Endothelial cell of umbilical vein (primary cell): ENCODE data around the gene FLT4. TPM values are rescaled to one million over a fixed set of nuclear protein-coding genes. Genes with fewer than 3 reads are reported as not detected.

ENCODE experiments used
- BruUV-seq: library from RNA; stranded (reverse); fragments of 400-500 nt; replicated peaks from 2 replicates; lab custom pipeline; 2021; lab: Mats Ljungman, UMichigan
- CTCF ChIA-PET: fragments of 300-600, 350-600 bp; sonication (Branson Sonifier 250); formaldehyde crosslinking; loops from one replicate; lab custom pipeline; 2021; ENCODE audit warnings: antibody characterized with exemption, inconsistent platforms; lab: Charles Lee
- POLR2A ChIA-PET: fragments of 300-600, 350-600 bp; sonication (Branson Sonifier 250); formaldehyde crosslinking; loops from one replicate; lab custom pipeline; 2021; ENCODE audit warnings: antibody characterized with exemption, inconsistent platforms; lab: Charles Lee
- DNase-seq: peaks from one replicate; pipeline ENCODE4 v3.0.0-alpha.2; 2011; ENCODE audit warnings: low read depth, low spot score
- FAIRE-seq: peaks from 2 replicates; lab custom pipeline; 2011; peaks lifted over from hg19 to GRCh38; lab: Jason Lieb, UNC
- H2AFZ ChIP-seq: 2 replicates; pipeline ENCODE4 v1.6.0; 2012; ENCODE audit warnings: low read depth, low read length, control low read depth, inconsistent platforms
- H3K27ac ChIP-seq: 2 replicates; pipeline ENCODE4 v1.5.1; 2011; ENCODE audit warnings: low read depth, mild to moderate bottlenecking, control low read depth, low read length, moderate library complexity; ENCODE audit not compliant: insufficient read depth
- H3K27me3 ChIP-seq, 2 experiments: 2 replicates each; pipeline versions ENCODE4 v1.6.0 to v1.6.1; 2011; ENCODE audit warnings: low read length in 2 of 2, mixed read lengths in 1 of 2; ENCODE audit not compliant: control insufficient read depth in 2 of 2, insufficient read depth in 2 of 2
- H3K36me3 ChIP-seq, 2 experiments: 2 replicates in 1 of 2; 3 replicates in 1 of 2; pipeline ENCODE4 v1.5.1; 2011; ENCODE audit warnings: low read length in 2 of 2, mild to moderate bottlenecking in 1 of 2, moderate library complexity in 1 of 2; ENCODE audit not compliant: control insufficient read depth in 2 of 2, insufficient read depth in 2 of 2; ENCODE audit errors: extremely low read depth in 1 of 2
- H3K4me1 ChIP-seq: 3 replicates; pipeline ENCODE4 v1.5.1; 2011; ENCODE audit warnings: mild to moderate bottlenecking, low read length; ENCODE audit not compliant: control insufficient read depth, insufficient read depth; ENCODE audit errors: extremely low read depth
- H3K4me2 ChIP-seq: 2 replicates; pipeline ENCODE4 v1.6.1; 2011; ENCODE audit warnings: low read length, control low read depth, mixed read lengths; ENCODE audit not compliant: insufficient read depth
- H3K4me3 ChIP-seq, 3 experiments: fragments of 200-600 bp in 1 of 3; sonication (generic), shearing (Covaris generic) in 1 of 3; replicated peaks in 1 of 3; 2 replicates each; pipeline ENCODE4 v1.5.1; 2011 to 2016; ENCODE audit warnings: control low read depth in 3 of 3, low read length in 3 of 3, mild to moderate bottlenecking in 2 of 3, inconsistent platforms in 1 of 3, low read depth in 1 of 3, moderate library complexity in 1 of 3; ENCODE audit not compliant: insufficient read depth in 1 of 3
- H3K79me2 ChIP-seq: 2 replicates; pipeline ENCODE4 v1.6.0; 2012; ENCODE audit warnings: low read length, inconsistent platforms; ENCODE audit not compliant: control insufficient read depth, insufficient read depth
- H3K9ac ChIP-seq: replicated peaks from 2 replicates; pipeline ENCODE3; 2011; ENCODE audit warnings: low read length, control low read depth; ENCODE audit not compliant: insufficient read depth; ENCODE audit errors: extremely low read depth
- H3K9me1 ChIP-seq: replicated peaks from 3 replicates; pipeline ENCODE4 v1.6.0; 2011; ENCODE audit warnings: mild to moderate bottlenecking, low read length; ENCODE audit not compliant: control insufficient read depth, insufficient read depth; ENCODE audit errors: extremely low read depth
- H3K9me3 ChIP-seq: replicated peaks from 2 replicates; pipeline ENCODE4 v1.5.1; 2012; ENCODE audit warnings: low read length, inconsistent platforms; ENCODE audit not compliant: control insufficient read depth, insufficient read depth
- H4K20me1 ChIP-seq: replicated peaks from 2 replicates; pipeline ENCODE3; 2011; ENCODE audit warnings: mild to moderate bottlenecking, low read length; ENCODE audit not compliant: control insufficient read depth, insufficient read depth; ENCODE audit errors: extremely low read depth
- CTCF ChIP-seq, 2 donors: IDR thresholded peaks; 1 replicate in 1 of 2; 2 replicates in 1 of 2; pipeline ENCODE4 v1.5.1; 2011; ENCODE audit warnings: low read length in 2 of 2, mild to moderate bottlenecking in 2 of 2, moderate library complexity in 2 of 2, control low read depth in 1 of 2, inconsistent platforms in 1 of 2, low read depth in 1 of 2; ENCODE audit not compliant: insufficient read depth in 1 of 2; ENCODE audit errors: extremely low read depth in 1 of 2
- EZH2 ChIP-seq: IDR thresholded peaks from 2 replicates; pipeline ENCODE4 v1.6.1; 2012; ENCODE audit warnings: borderline replicate concordance, low read depth, mild to moderate bottlenecking, moderate library complexity, low read length, inconsistent platforms; ENCODE audit not compliant: severe bottlenecking
- FOS ChIP-seq: IDR thresholded peaks from 2 replicates; pipeline ENCODE4 v1.6.1; 2011; ENCODE audit warnings: mild to moderate bottlenecking, low read length, moderate library complexity, borderline replicate concordance; ENCODE audit not compliant: insufficient read depth
- JUN ChIP-seq: IDR thresholded peaks from 2 replicates; pipeline ENCODE4 v1.6.1; 2011; ENCODE audit warnings: borderline replicate concordance, low read depth; ENCODE audit not compliant: insufficient read length, insufficient read depth
- MYC ChIP-seq: IDR thresholded peaks from one replicate; pipeline ENCODE4 v1.6.1; 2011; ENCODE audit warnings: mild to moderate bottlenecking, low read depth, low read length
- POLR2A ChIP-seq: IDR thresholded peaks from 2 replicates; pipeline ENCODE4 v1.6.1; 2012; ENCODE audit warnings: low read depth, mild to moderate bottlenecking, control low read depth, low read length
- POLR2AphosphoS5 ChIP-seq: IDR thresholded peaks from 2 replicates; pipeline ENCODE4 v1.6.1; 2012; ENCODE audit warnings: low read depth, mild to moderate bottlenecking, control low read depth, low read length, moderate library complexity; ENCODE audit not compliant: insufficient read depth
- dilution Hi-C: fragments of 300-500 bp; cut with MboI; formaldehyde crosslinking; loops from one replicate; pipeline ENCODE4 v1.15.0; 2019; ENCODE audit warnings: low sequenced_read_pairs; ENCODE audit not compliant: extremely low pct_ligation_motif_present
- intact Hi-C: fragments of 100-400 bp; cut with micrococcal nuclease; formaldehyde crosslinking; loops from one replicate; pipeline ENCODE4 v1.10.0; 2022
- polyA plus RNA-seq, 4 experiments: library from polyadenylated mRNA; depleted of rRNA in 3 of 4; stranded (reverse) in 3 of 4; unstranded in 1 of 4; fragments of >200 nt; gene quantifications; 2 replicates each; pipeline versions ENCODE4 v1.2.1 to v1.2.3, GENCODE V29; 2011 to 2012; ENCODE audit warnings: missing spikeins in 1 of 4
- total RNA-seq: library from RNA; stranded (reverse); gene quantifications from 2 replicates; pipeline ENCODE4 v1.2.3, GENCODE V29; 2021
- TF ChIP-seq, protein P1 (sequence below): IDR thresholded peaks from 2 replicates; pipeline ENCODE4 v1.6.1; 2011; ENCODE audit not compliant: insufficient read depth, insufficient read length

The FLT4 gene
- total and polyA plus RNA-seq, 2 donors (not counting 3 experiments of a cell fraction or from before 2014, with no cell fraction given) = 44.4 to 71.5 TPM

DNA sequence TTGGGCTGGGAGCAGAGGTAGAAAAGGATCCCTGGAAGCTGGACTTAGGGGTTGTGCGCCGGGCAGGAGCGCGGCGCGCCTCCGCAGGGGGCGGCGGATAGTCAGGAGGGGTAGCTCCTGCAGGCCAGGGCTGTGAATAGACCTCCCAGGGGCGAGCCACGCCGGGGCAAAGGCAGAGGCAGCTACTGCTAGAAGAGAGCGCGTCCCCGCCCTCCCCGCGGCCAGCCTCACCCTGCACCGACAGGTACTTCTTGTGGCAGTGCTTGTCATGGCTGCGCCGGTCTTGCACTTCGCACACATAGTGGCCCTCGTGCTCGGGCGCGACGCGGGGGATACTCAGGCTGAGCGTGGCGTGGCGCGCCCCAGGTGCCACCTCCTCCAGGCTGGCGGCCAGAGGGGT is 28.1 kb downstream of the FLT4 start:
- no peaks in the 10 kb centered on the region for H3K9me3 ChIP-seq
- POLR2A ChIA-PET = no interaction called here

More for the DNA sequence above, 28.1 kb downstream of the FLT4 start:
- DNase-seq (no peak), FAIRE-seq (no peak)
- intact Hi-C loops (no loop called here), dilution Hi-C loops (no loop called here)
- peaks cover 0 to 20% of the 10 kb centered on the region in 2 experiments for H3K36me3 ChIP-seq
- no peak overlapping the region for H3K27ac ChIP-seq
- peaks cover 7% of the 10 kb centered on the region for H3K4me1 ChIP-seq
- BruUV-seq = no TSS peak
- no peaks in the 10 kb centered on the region for H3K79me2 ChIP-seq
- no peaks in the 10 kb centered on the region for H3K9me1 ChIP-seq
- no peak overlapping the region for H3K4me3 ChIP-seq
- no peak overlapping the region for H3K9ac ChIP-seq
- no peak overlapping the region for H2AFZ ChIP-seq
- H3K27me3 ChIP-seq = no peaks in the 10 kb centered on the region
- no peak overlapping the region for H3K4me2 ChIP-seq
- no peaks in the 10 kb centered on the region for H4K20me1 ChIP-seq
- CTCF ChIA-PET = no interaction called here
- TF ChIP-seq EZH2 (no peak), MYC (no peak), CTCF (IDR thresholded peaks at IDR 0.05; ENCODE audit: extremely low read depth in 1 of 2, insufficient read depth in 1 of 2, low read depth in 1 of 2, low read length in 2 of 2) (no peak), JUN (no peak), FOS (no peak), POLR2AphosphoS5 (no peak), POLR2A (no peak)
- TF ChIP-seq, protein P1, sequence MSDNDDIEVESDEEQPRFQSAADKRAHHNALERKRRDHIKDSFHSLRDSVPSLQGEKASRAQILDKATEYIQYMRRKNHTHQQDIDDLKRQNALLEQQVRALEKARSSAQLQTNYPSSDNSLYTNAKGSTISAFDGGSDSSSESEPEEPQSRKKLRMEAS = no peak
